Stimulated activated CD8-positive, alpha-beta memory T cell treated with anti-CD3 and anti-CD28 coated beads, Interleukin-7, amount 100 ng/mL, for 1 hour (primary cell): ENCODE measurements around the gene LHX2.
A peak's percentile ranks its signal among the peaks of the same experiment; 100 is the strongest.

Experiments used
- DNase-seq, 2 donors: peaks; one replicate each; pipeline ENCODE4 v3.0.0-alpha.2; 2020; ENCODE audit warnings: low read depth in 2 of 2

Gene LHX2

GRCh38 chr9:124032247-124032646 is 20.7 kb downstream of the LHX2 start:
- DNase-seq, result no peak

- no peak for DNase-seq
Observed at GRCh38 chr9:124033348-124033747, 21.8 kb downstream of the LHX2 start.

- no peak for DNase-seq
Observed at GRCh38 chr9:124033967-124034366, 22.4 kb downstream of the LHX2 start.

GRCh38 chr9:124035001-124035650 is 23.6 kb downstream of the LHX2 start:
- no peak for DNase-seq

- DNase-seq, result no peak
Observed at GRCh38 chr9:124036578-124036977, 25.0 kb downstream of the LHX2 start.

- no peak for DNase-seq
Observed at GRCh38 chr9:124037790-124038189, 26.2 kb downstream of the LHX2 start.

GRCh38 chr9:124038239-124038638 is 26.7 kb downstream of the LHX2 start:
- no peak for DNase-seq

- DNase-seq, result no peak
Observed at GRCh38 chr9:124038790-124039633, 27.4 kb downstream of the LHX2 start.

- DNase-seq, result no peak
Observed at GRCh38 chr9:124040186-124040931, 28.8 kb downstream of the LHX2 start.

GRCh38 chr9:124040935-124041816 is 29.6 kb downstream of the LHX2 start:
- peak in 1 of 2 donors; percentile 13 for DNase-seq

GRCh38 chr9:124041817-124042116 is 30.2 kb downstream of the LHX2 start:
- no peak for DNase-seq

GRCh38 chr9:124042201-124042721 is 30.7 kb downstream of the LHX2 start:
- no peak for DNase-seq

- no peak for DNase-seq
Observed at GRCh38 chr9:124044448-124044847, 32.9 kb downstream of the LHX2 start.

- no peak for DNase-seq
Observed at GRCh38 chr9:124045076-124045829, 33.7 kb downstream of the LHX2 start.

GRCh38 chr9:124045830-124046177 is 34.2 kb downstream of the LHX2 start:
- DNase-seq, result no peak

- no peak for DNase-seq
Observed at GRCh38 chr9:124046189-124046588, 34.6 kb downstream of the LHX2 start.

- no peak for DNase-seq
Observed at GRCh38 chr9:124047251-124047672, 35.7 kb downstream of the LHX2 start.

GRCh38 chr9:124050955-124051354 is 39.4 kb downstream of the LHX2 start:
- DNase-seq, result no peak

GRCh38 chr9:124052401-124052800 is 40.8 kb downstream of the LHX2 start:
- no peak for DNase-seq

- no peak for DNase-seq
Observed at GRCh38 chr9:124054582-124055227, 43.1 kb downstream of the LHX2 start.
